Parathyroid adenoma (tissue), 2 donors: Measurements from ENCODE around the gene FOXC1.

Experiments used
- H2AFZ ChIP-seq: fragments of 300-600 bp; sonication (generic); one replicate; pipeline ENCODE4 v1.7.0; 2017; ENCODE audit warnings: antibody characterized with exemption, mild to moderate bottlenecking
- H3K27ac ChIP-seq: fragments of 300-600 bp; sonication (generic); one replicate; pipeline ENCODE4 v1.7.0; 2017
- H3K27me3 ChIP-seq: fragments of 300-600 bp; sonication (generic); one replicate; pipeline ENCODE4 v1.7.0; 2017; ENCODE audit warnings: low read length; ENCODE audit not compliant: control insufficient read depth, insufficient read depth
- H3K36me3 ChIP-seq: fragments of 300-600 bp; sonication (generic); one replicate; pipeline ENCODE4 v1.7.0; 2017; ENCODE audit warnings: low read length; ENCODE audit not compliant: control insufficient read depth, insufficient read depth
- H3K4me1 ChIP-seq: fragments of 300-600 bp; sonication (generic); one replicate; pipeline ENCODE4 v1.7.0; 2017; ENCODE audit warnings: control low read depth
- H3K4me2 ChIP-seq: fragments of 300-600 bp; sonication (generic); one replicate; pipeline ENCODE4 v1.7.0; 2017; ENCODE audit warnings: low read length
- H3K4me3 ChIP-seq: fragments of 300-600 bp; sonication (generic); one replicate; pipeline ENCODE4 v1.7.0; 2017; ENCODE audit warnings: low read depth, low read length
- H3K79me2 ChIP-seq: fragments of 300-600 bp; sonication (generic); one replicate; pipeline ENCODE4 v1.7.0; 2017; ENCODE audit warnings: control low read depth
- H3K9ac ChIP-seq: fragments of 300-600 bp; sonication (generic); one replicate; pipeline ENCODE4 v1.7.0; 2017; ENCODE audit warnings: mild to moderate bottlenecking
- H3K9me3 ChIP-seq: fragments of 300-600 bp; sonication (generic); one replicate; pipeline ENCODE4 v1.7.0; 2017; ENCODE audit warnings: low read length; ENCODE audit not compliant: control insufficient read depth
- TF ChIP-seq, protein P1 (sequence below): fragments of 300-600 bp; sonication (generic); IDR thresholded peaks from one replicate; pipeline ENCODE4 v1.7.0; 2017; ENCODE audit warnings: antibody characterized with exemption, mild to moderate bottlenecking
- donor health status: primary hyperparathyroidism.

FOXC1 gene

DNA sequence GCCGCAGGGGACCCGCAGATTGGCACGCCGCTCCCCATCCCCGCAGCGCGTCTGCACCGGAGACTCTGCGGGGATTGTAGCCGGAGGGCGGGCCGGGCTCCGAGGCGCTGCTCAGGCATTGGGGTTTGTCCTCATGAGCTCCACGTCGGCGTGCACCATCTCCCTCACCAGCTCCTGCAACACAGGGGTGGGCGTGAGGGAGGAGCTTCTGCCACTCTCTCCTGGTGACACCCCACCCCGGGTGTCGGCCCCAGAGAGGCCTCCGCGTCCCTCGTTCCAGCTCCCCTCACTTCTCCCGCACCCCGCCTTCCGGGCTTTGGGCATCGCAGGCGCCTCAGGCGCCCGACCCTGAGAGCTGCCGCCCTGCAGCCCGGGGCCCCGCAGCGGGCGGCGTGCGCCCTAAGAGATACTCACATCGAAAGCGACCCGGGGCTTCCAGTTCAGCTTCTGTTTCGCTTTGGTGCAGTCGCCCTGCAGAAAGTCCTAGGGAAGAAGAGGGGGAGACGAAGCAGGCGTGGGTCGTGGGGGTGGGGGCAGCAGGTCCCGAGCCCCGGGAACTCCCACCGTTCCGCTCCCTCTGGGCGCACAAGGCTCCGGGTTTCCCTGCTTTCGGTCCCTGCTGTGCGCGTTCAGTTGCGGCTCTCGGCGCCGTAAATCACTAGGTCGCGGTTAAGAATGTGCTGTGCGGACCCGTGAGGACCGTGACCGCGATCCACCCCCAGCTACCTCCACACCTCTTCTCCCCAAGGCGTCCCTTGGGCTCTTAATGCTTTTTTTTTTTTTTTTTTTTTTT, 14.5 kb downstream of the FOXC1 start:
- no peak overlapping the region for H3K9ac ChIP-seq
- TF ChIP-seq, protein P1, sequence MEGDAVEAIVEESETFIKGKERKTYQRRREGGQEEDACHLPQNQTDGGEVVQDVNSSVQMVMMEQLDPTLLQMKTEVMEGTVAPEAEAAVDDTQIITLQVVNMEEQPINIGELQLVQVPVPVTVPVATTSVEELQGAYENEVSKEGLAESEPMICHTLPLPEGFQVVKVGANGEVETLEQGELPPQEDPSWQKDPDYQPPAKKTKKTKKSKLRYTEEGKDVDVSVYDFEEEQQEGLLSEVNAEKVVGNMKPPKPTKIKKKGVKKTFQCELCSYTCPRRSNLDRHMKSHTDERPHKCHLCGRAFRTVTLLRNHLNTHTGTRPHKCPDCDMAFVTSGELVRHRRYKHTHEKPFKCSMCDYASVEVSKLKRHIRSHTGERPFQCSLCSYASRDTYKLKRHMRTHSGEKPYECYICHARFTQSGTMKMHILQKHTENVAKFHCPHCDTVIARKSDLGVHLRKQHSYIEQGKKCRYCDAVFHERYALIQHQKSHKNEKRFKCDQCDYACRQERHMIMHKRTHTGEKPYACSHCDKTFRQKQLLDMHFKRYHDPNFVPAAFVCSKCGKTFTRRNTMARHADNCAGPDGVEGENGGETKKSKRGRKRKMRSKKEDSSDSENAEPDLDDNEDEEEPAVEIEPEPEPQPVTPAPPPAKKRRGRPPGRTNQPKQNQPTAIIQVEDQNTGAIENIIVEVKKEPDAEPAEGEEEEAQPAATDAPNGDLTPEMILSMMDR = no peak
- peak overlapping the region; percentile 35 for H3K4me3 ChIP-seq
- H3K27ac ChIP-seq = no peak overlapping the region
- no peaks in the 10 kb centered on the region for H3K79me2 ChIP-seq
- peaks cover 10% of the 10 kb centered on the region for H3K27me3 ChIP-seq
- no peaks in the 10 kb centered on the region for H3K36me3 ChIP-seq
- H3K9me3 ChIP-seq = no peaks in the 10 kb centered on the region
- no peak overlapping the region for H2AFZ ChIP-seq
- H3K4me1 ChIP-seq = no peaks in the 10 kb centered on the region
- no peak overlapping the region for H3K4me2 ChIP-seq

DNA sequence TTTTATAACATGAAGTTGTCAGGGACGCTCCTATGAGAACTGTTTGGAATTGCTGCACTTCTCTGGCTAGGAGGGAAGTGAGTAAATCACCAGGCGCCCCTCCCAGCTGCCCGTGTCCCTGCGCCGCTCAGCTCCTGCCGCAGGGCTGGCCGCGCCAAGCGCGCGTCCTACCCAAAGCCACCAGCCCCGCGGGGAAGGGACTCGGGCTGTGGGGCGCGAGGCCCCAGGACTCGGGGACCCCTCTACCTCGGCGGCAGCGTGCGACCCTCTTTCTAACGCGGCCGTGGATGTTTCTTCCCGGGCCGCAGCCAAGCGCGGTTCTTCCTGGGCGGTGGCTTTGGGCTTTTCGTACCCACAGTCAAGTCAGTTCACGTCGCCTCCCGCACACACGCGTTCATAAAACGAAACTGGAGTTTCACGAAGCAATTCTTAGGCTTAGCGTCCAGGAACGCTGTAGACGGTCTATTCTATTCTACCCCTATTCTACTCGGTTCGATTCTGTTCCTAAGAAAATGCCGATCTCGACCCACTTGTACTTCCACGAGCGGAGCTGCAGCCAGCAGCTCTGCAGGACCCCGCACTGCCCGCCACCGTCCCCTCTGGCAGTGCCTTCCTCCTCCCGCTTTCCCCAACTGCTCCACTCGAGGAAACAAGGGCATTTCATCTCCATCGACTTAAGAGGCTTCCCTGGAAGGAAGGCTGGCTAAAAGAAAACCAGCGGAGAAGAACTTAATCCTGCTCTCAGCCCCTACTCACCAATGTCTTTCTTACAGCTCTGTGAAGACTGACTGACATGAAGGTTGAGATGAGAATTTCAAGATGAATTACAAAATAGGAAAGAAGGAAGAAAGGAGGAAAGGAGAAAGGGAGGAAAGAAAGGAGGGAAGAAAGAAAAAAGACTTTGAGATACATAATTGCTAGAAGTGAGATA, 15.4 kb downstream of the FOXC1 start:
- Histone ChIP-seq H3K4me1 (no peaks in the 10 kb centered on the region), H3K9me3 (no peaks in the 10 kb centered on the region), H3K4me3 (peak overlapping the region; percentile 35), H3K4me2 (peak overlapping the region; percentile 48), H3K79me2 (no peaks in the 10 kb centered on the region), H3K9ac (no peak overlapping the region), H3K27me3 (peaks cover 10% of the 10 kb centered on the region), H2AFZ (peak overlapping the region; percentile 9), H3K36me3 (no peaks in the 10 kb centered on the region), H3K27ac (peak overlapping the region; percentile 36)
- TF ChIP-seq, protein P1 = no peak

GRCh38 chr6:1625794-1626435, 16.2 kb downstream of the FOXC1 start:
- Histone ChIP-seq H3K36me3 (no peaks in the 10 kb centered on the region), H3K4me3 (no peak overlapping the region), H3K79me2 (no peaks in the 10 kb centered on the region), H3K4me1 (no peaks in the 10 kb centered on the region), H2AFZ (no peak overlapping the region), H3K27me3 (peaks cover 10% of the 10 kb centered on the region), H3K4me2 (no peak overlapping the region), H3K27ac (no peak overlapping the region), H3K9me3 (no peaks in the 10 kb centered on the region), H3K9ac (no peak overlapping the region)
- TF ChIP-seq, protein P1 = no peak

DNA sequence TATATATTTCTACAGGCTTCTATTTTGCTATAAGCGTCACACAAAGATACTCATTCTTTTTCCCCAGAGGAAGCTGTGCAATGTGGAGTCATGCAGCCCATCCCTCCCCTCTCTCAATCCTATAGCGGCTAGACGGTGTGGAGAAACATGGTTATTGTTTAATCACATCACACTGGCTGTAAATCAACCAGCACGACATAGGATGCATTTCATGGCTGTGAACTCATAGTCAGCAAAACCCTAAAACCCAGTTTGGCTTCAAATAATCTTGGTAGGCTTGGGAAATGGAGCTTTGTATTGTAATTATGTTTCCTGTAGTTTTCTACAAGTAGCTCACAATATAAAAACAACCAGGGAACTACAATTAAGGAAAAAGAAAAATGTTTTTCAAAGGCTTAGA, 16.8 kb downstream of the FOXC1 start:
- no peaks in the 10 kb centered on the region for H3K36me3 ChIP-seq
- H3K27me3 ChIP-seq = peaks cover 10% of the 10 kb centered on the region
- H3K4me2 ChIP-seq = no peak overlapping the region
- H3K4me1 ChIP-seq = no peaks in the 10 kb centered on the region
- H3K79me2 ChIP-seq = no peaks in the 10 kb centered on the region
- no peak overlapping the region for H2AFZ ChIP-seq
- H3K9ac ChIP-seq = no peak overlapping the region
- no peak overlapping the region for H3K4me3 ChIP-seq
- no peak overlapping the region for H3K27ac ChIP-seq
- TF ChIP-seq, protein P1 = no peak
- H3K9me3 ChIP-seq = no peaks in the 10 kb centered on the region
